ENCODE results near the gene PCDHGA11.
"Not testable (repeated sequence)": the region's sequence is repeated elsewhere in the genome, so short reads cannot be mapped to it uniquely, and the experiment has no call there.

PCDHGA11 gene

GRCh38 chr5:141412854-141413539 lies 7.9 kb upstream of the PCDHGA11 start, which contains the start of gene PCDHGA10:
TSS of gene PCDHGA10 (plus strand) at chr5:141412987. CDS start at chr5:141413176, 189 bp downstream.
- H3K4me3 ChIP-seq (ENCODE audit: control insufficient read depth, low read depth, low read length): peak within 1 kb of the TSS; percentile 58
- DNase-seq (ENCODE audit: low read depth): peak; percentile 80
- TF ChIP-seq CTCF (conservative IDR thresholded peaks at IDR 0.05; ENCODE audit: control insufficient read depth, insufficient read depth, low read depth, low read length): peak; percentile 76

GRCh38 chr5:141413540-141414069 lies 7.2 kb upstream of the PCDHGA11 start:
- H3K4me3 ChIP-seq (ENCODE audit: control insufficient read depth, low read depth, low read length): peak overlapping the region; percentile 58
- TF ChIP-seq CTCF (conservative IDR thresholded peaks at IDR 0.05; ENCODE audit: control insufficient read depth, insufficient read depth, low read depth, low read length): no peak
- DNase-seq (ENCODE audit: low read depth): no peak

GRCh38 chr5:141414548-141415274 lies 6.1 kb upstream of the PCDHGA11 start:
- not testable (repeated sequence) for DNase-seq (ENCODE audit: low read depth); H3K4me3 ChIP-seq (ENCODE audit: control insufficient read depth, low read depth, low read length)

GRCh38 chr5:141415275-141415618 lies 5.6 kb upstream of the PCDHGA11 start:
- DNase-seq (ENCODE audit: low read depth): not testable (repeated sequence)

GRCh38 chr5:141417494-141418172 lies 3.2 kb upstream of the PCDHGA11 start, which contains the start of gene PCDHGB7:
TSS of gene PCDHGB7 (plus strand) at chr5:141417677. CDS start at chr5:141417860, 183 bp downstream.
- peak within 1 kb of the TSS; percentile 52 for H3K4me3 ChIP-seq (ENCODE audit: control insufficient read depth, low read depth, low read length)
- TF ChIP-seq CTCF (conservative IDR thresholded peaks at IDR 0.05; ENCODE audit: control insufficient read depth, insufficient read depth, low read depth, low read length): peak; percentile 81
- peak; percentile 84 for DNase-seq (ENCODE audit: low read depth)

More at GRCh38 chr5:141415275-141415618, 5.6 kb upstream of the PCDHGA11 start:
- not testable (repeated sequence) for H3K4me3 ChIP-seq (ENCODE audit: control insufficient read depth, low read depth, low read length)

- TF ChIP-seq CTCF (conservative IDR thresholded peaks at IDR 0.05; ENCODE audit: control insufficient read depth, insufficient read depth, low read depth, low read length): no peak
- no peak for DNase-seq (ENCODE audit: low read depth)
- no peak overlapping the region for H3K4me3 ChIP-seq (ENCODE audit: control insufficient read depth, low read depth, low read length)
These were observed 1.6 kb upstream of the PCDHGA11 start for GRCh38 chr5:141419074-141419880.

- TF ChIP-seq CTCF (conservative IDR thresholded peaks at IDR 0.05; ENCODE audit: control insufficient read depth, insufficient read depth, low read depth, low read length): no peak
- peak overlapping the region; percentile 59 for H3K4me3 ChIP-seq (ENCODE audit: control insufficient read depth, low read depth, low read length)
- no peak for DNase-seq (ENCODE audit: low read depth)
These were observed 621 bp downstream of the PCDHGA11 start for GRCh38 chr5:141421489-141421855.

All from fibroblast of mammary gland (primary cell).